OCI-LY3 (cell line): ENCODE results near the gene BICD1.

ENCODE experiments used
- H2AFZ ChIP-seq: fragments of 200-600, 300-600 bp; shearing (Covaris generic); 2 replicates; pipeline ENCODE4 v1.6.0; 2014; ENCODE audit warnings: antibody characterized with exemption, low read depth, low read length
- H3K27ac ChIP-seq: fragments of 200-600, 300-600 bp; sonication (generic); 2 replicates; pipeline ENCODE4 v1.5.1; 2014; ENCODE audit warnings: mild to moderate bottlenecking, low read length, moderate library complexity, mixed read lengths
- H3K27me3 ChIP-seq: fragments of 200-600, 300-600 bp; sonication (generic); 2 replicates; pipeline ENCODE4 v1.6.1; 2014; ENCODE audit warnings: low read depth, low read length, mixed read lengths
- H3K36me3 ChIP-seq: fragments of 200-600, 300-600 bp; sonication (generic); replicated peaks from 2 replicates; pipeline ENCODE3; 2014; ENCODE audit warnings: low read depth, low read length, mixed read lengths
- H3K4me1 ChIP-seq: fragments of 300-600, 200-600 bp; sonication (generic); 2 replicates; pipeline ENCODE4 v1.6.1; 2014; ENCODE audit warnings: low read length, mixed read lengths
- H3K4me2 ChIP-seq: fragments of 200-600, 300-600 bp; sonication (generic); 2 replicates; pipeline ENCODE4 v1.6.1; 2014; ENCODE audit warnings: low read length, mixed read lengths
- H3K4me3 ChIP-seq: fragments of 300-600, 200-600 bp; sonication (generic); 2 replicates; pipeline ENCODE4 v1.5.1; 2014; ENCODE audit warnings: antibody characterized with exemption, mild to moderate bottlenecking, low read length, moderate library complexity
- H3K79me2 ChIP-seq: fragments of 300-600, 200-600 bp; shearing (Covaris generic); 2 replicates; pipeline ENCODE4 v1.6.1; 2014; ENCODE audit warnings: mild to moderate bottlenecking, low read length, mixed read lengths
- H3K9ac ChIP-seq: fragments of 300-600, 200-600 bp; shearing (Covaris generic); 2 replicates; pipeline ENCODE4 v1.6.0; 2014; ENCODE audit warnings: mild to moderate bottlenecking, low read length, moderate library complexity
- H3K9me3 ChIP-seq: fragments of 200-600, 300-600 bp; shearing (Covaris generic); 2 replicates; pipeline ENCODE4 v1.6.1; 2014; ENCODE audit warnings: low read length, mixed read lengths; ENCODE audit not compliant: insufficient read depth
- H4K20me1 ChIP-seq: fragments of 200-600, 300-600 bp; sonication (generic); 2 replicates; pipeline ENCODE4 v1.6.1; 2016; ENCODE audit warnings: low read length, mixed read lengths; ENCODE audit not compliant: insufficient read depth
- CTCF ChIP-seq: fragments of 200-600, 300-600 bp; sonication (generic); IDR thresholded peaks from 2 replicates; pipeline ENCODE4 v1.5.1; 2014; ENCODE audit warnings: antibody characterized with exemption, low read length, low read depth
- EZH2phosphoT487 ChIP-seq: fragments of 200-600 bp; shearing (Covaris generic); IDR thresholded peaks from 2 replicates; pipeline ENCODE4 v1.6.1; 2018; ENCODE audit warnings: antibody characterized with exemption, mixed run types, low read depth

BICD1 gene

DNA sequence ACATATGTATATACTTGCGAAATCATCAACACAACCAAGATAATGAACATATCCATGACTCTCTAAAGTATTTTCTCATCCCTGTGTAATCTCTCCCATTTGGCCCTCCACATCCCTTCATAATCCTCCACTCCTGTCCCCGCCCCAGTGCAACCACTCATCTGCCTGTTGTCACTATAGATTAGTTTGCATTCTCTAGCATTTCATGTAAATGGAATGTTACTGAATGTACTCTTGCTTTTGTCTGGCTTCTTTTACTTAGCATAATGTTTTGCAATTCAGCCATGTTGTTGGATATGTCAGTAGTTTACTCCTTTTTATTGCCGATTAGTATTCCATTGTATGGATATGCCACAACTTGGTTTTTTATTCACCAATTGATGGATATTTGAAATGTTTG is 99.1 kb downstream of the BICD1 start:
- no peak overlapping the region for H3K4me2 ChIP-seq
- H3K4me1 ChIP-seq, result no peaks in the 10 kb centered on the region
- no peaks in the 10 kb centered on the region for H4K20me1 ChIP-seq
- no peaks in the 10 kb centered on the region for H3K27me3 ChIP-seq
- no peaks in the 10 kb centered on the region for H3K36me3 ChIP-seq
- no peak overlapping the region for H3K27ac ChIP-seq
- H3K9ac ChIP-seq, result no peak overlapping the region
- H3K4me3 ChIP-seq, result no peak overlapping the region
- TF ChIP-seq EZH2phosphoT487 (no peak), CTCF (no peak)
- H3K79me2 ChIP-seq, result no peaks in the 10 kb centered on the region
- no peaks in the 10 kb centered on the region for H3K9me3 ChIP-seq
- no peak overlapping the region for H2AFZ ChIP-seq

- H3K4me2 ChIP-seq, result no peak overlapping the region
- H3K36me3 ChIP-seq, result no peaks in the 10 kb centered on the region
- H3K4me3 ChIP-seq, result no peak overlapping the region
- no peaks in the 10 kb centered on the region for H3K4me1 ChIP-seq
- TF ChIP-seq EZH2phosphoT487 (no peak), CTCF (no peak)
- no peaks in the 10 kb centered on the region for H3K27me3 ChIP-seq
- H2AFZ ChIP-seq, result no peak overlapping the region
- H3K27ac ChIP-seq, result no peak overlapping the region
- no peak overlapping the region for H3K9ac ChIP-seq
- no peaks in the 10 kb centered on the region for H3K9me3 ChIP-seq
- no peaks in the 10 kb centered on the region for H3K79me2 ChIP-seq
- no peaks in the 10 kb centered on the region for H4K20me1 ChIP-seq
Observed at GRCh38 chr12:32208355-32208754, 101.7 kb downstream of the BICD1 start.

DNA sequence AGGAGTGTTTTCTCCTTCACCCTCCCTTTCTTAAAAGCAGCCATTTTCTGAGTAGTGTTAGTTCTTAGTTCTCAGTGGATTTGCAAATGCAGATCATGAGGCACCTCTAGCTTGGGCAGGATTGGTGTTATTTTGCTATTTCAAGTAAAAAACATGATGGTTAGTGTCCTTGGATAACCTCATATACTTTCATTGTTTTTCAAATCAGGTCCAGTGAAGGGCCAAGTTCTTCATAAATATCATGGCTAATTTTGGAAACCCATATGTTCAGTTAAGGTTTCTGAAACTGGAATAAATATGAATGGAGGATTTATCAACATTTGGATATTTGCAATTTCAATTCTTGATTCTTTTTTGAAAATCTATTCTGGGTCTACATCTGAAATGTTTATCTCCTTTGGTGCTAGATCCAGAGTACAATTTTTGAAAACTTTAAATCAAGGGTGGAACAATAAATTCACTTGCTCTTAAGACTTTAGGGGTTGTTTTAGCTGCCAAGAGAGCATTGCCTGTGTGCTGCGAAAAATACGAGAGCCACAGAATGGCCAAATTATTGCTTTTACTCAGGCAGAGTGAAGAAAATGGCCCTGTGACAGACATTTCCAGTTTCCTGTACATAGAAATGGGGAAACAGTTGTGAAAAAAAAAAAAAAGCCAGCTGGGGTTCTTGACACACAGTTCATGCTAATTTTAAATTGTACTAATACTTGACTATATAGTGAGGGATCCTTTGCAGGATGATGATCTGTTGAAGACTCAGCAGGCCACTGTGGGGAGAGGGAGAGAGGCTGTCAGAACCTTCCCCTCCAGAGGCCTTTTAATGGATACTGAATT is 104.6 kb downstream of the BICD1 start:
- Histone ChIP-seq H3K9me3 (no peaks in the 10 kb centered on the region), H3K4me3 (no peak overlapping the region), H3K36me3 (no peaks in the 10 kb centered on the region), H3K4me1 (no peaks in the 10 kb centered on the region), H3K27ac (no peak overlapping the region), H3K4me2 (no peak overlapping the region), H2AFZ (no peak overlapping the region), H4K20me1 (no peaks in the 10 kb centered on the region), H3K79me2 (no peaks in the 10 kb centered on the region), H3K27me3 (no peaks in the 10 kb centered on the region), H3K9ac (no peak overlapping the region)
- TF ChIP-seq EZH2phosphoT487 (no peak), CTCF (no peak)

- Histone ChIP-seq H3K79me2 (no peaks in the 10 kb centered on the region), H2AFZ (no peak overlapping the region), H4K20me1 (no peaks in the 10 kb centered on the region), H3K36me3 (no peaks in the 10 kb centered on the region), H3K9ac (no peak overlapping the region), H3K4me3 (no peak overlapping the region), H3K27me3 (no peaks in the 10 kb centered on the region), H3K4me1 (no peaks in the 10 kb centered on the region), H3K27ac (no peak overlapping the region), H3K4me2 (no peak overlapping the region), H3K9me3 (no peaks in the 10 kb centered on the region)
- TF ChIP-seq EZH2phosphoT487 (no peak), CTCF (no peak)
Observed at GRCh38 chr12:32211900-32212156, 105.2 kb downstream of the BICD1 start.
